ENCODE data around the gene CERCAM.

CERCAM gene

GRCh38 chr9:128415281-128415680 is 5.4 kb upstream of the CERCAM start:
- no peak for TF ChIP-seq CTCF (IDR thresholded peaks at IDR 0.05)

GRCh38 chr9:128416014-128416413 is 4.6 kb upstream of the CERCAM start:
- no peak for TF ChIP-seq CTCF (IDR thresholded peaks at IDR 0.05)

GRCh38 chr9:128416432-128417019 is 4.1 kb upstream of the CERCAM start:
- no peak for TF ChIP-seq CTCF (IDR thresholded peaks at IDR 0.05)

- TF ChIP-seq CTCF (IDR thresholded peaks at IDR 0.05), result no peak
These were observed 1.4 kb upstream of the CERCAM start for GRCh38 chr9:128419061-128419925.

- TF ChIP-seq CTCF (IDR thresholded peaks at IDR 0.05), result peak; percentile 97
These were observed 502 bp upstream of the CERCAM start for GRCh38 chr9:128420060-128420650.

- TF ChIP-seq CTCF (IDR thresholded peaks at IDR 0.05), result no peak
These were observed 882 bp downstream of the CERCAM start for GRCh38 chr9:128421482-128421996.

GRCh38 chr9:128422783-128423150 is 2.1 kb downstream of the CERCAM start:
- no peak for TF ChIP-seq CTCF (IDR thresholded peaks at IDR 0.05)

Measured in LNCAP (cell line).